Suppressor macrophage treated with lipopolysaccharide for 1 hour (primary cell): ENCODE measurements around the gene SKIC8.
"Not testable (repeated sequence)": the region's sequence is repeated elsewhere in the genome, so short reads cannot be mapped to it uniquely, and the experiment has no call there.

ENCODE experiments used
- DNase-seq, 3 donors: peaks; one replicate each; pipeline ENCODE4 v3.0.0-alpha.2; 2020 to 2022

SKIC8 gene

GRCh38 chr15:78249131-78249530 lies 50.3 kb downstream of the SKIC8 start:
- no peak for DNase-seq

- no peak for DNase-seq
Measured at GRCh38 chr15:78247911-78248310, 51.5 kb downstream of the SKIC8 start.

GRCh38 chr15:78245976-78246620 lies 53.3 kb downstream of the SKIC8 start:
- not testable (repeated sequence) for DNase-seq

GRCh38 chr15:78245392-78245791 lies 54.0 kb downstream of the SKIC8 start:
- DNase-seq = not testable (repeated sequence)

GRCh38 chr15:78244893-78245292 lies 54.5 kb downstream of the SKIC8 start:
- DNase-seq = peak in 1 of 3 donors; percentile 16

- DNase-seq = no peak
Measured at GRCh38 chr15:78244101-78244500, 55.3 kb downstream of the SKIC8 start.

GRCh38 chr15:78243491-78243941 lies 55.9 kb downstream of the SKIC8 start:
- DNase-seq = no peak

GRCh38 chr15:78243058-78243457 lies 56.4 kb downstream of the SKIC8 start:
- DNase-seq = no peak

GRCh38 chr15:78242128-78242527 lies 57.3 kb downstream of the SKIC8 start:
- DNase-seq = peak; percentile 36 to 53 (median 51)

GRCh38 chr15:78241017-78241416 lies 58.4 kb downstream of the SKIC8 start:
- peak; percentile 77 to 89 (median 84) for DNase-seq

- DNase-seq = no peak
Measured at GRCh38 chr15:78239811-78240210, 59.6 kb downstream of the SKIC8 start.

GRCh38 chr15:78237146-78237545 lies 62.3 kb downstream of the SKIC8 start:
- no peak for DNase-seq

- no peak for DNase-seq
Measured at GRCh38 chr15:78236491-78236890, 62.9 kb downstream of the SKIC8 start.

GRCh38 chr15:78234515-78235040 lies 64.8 kb downstream of the SKIC8 start, which contains the start of gene ACSBG1:
Gene ACSBG1, minus strand, starts transcription at chr15:78234565. Its CDS starts 64 bp downstream, at chr15:78234501.
- DNase-seq = no peak

GRCh38 chr15:78233496-78233895 lies 65.9 kb downstream of the SKIC8 start:
- DNase-seq = no peak
